OCI-LY1 (cell line): ENCODE results near the gene ASGR2.

Experiments
- EZH2 ChIP-seq: fragments of 200-600 bp; sonication (generic), shearing (Covaris generic); IDR thresholded peaks from 2 replicates; pipeline ENCODE4 v1.8.0; 2017; ENCODE audit warnings: borderline replicate concordance, mixed run types, mild to moderate bottlenecking, antibody characterized with exemption, low read length, moderate library complexity, mixed read lengths
- TF ChIP-seq, protein P1 (sequence below): fragments of 200-600 bp; sonication (generic), shearing (Covaris generic); IDR thresholded peaks from 2 replicates; pipeline ENCODE4 v1.5.1; 2017; ENCODE audit warnings: mild to moderate bottlenecking, antibody characterized with exemption, low read length, moderate library complexity, mixed read lengths

DNA sequence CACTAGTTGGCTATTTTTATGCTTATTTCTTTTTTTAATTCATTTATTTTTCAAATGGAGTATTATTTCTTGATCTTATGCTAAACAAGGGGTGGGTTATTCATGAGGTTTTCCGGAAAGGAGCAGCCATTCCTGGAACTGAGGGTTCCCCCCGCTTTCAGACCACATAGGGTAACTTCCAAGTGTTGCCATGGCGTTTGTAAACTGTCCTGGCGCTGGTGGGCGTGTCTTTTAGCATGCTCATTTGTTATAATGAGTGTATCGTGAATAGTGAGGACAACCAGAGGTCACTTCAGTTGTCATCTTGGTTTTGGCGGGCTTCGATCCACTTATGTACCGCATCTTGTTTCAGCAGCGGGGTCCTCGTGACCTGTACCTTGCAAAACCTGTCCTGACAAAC, 29.6 kb upstream of the ASGR2 start:
- TF ChIP-seq, protein P1, sequence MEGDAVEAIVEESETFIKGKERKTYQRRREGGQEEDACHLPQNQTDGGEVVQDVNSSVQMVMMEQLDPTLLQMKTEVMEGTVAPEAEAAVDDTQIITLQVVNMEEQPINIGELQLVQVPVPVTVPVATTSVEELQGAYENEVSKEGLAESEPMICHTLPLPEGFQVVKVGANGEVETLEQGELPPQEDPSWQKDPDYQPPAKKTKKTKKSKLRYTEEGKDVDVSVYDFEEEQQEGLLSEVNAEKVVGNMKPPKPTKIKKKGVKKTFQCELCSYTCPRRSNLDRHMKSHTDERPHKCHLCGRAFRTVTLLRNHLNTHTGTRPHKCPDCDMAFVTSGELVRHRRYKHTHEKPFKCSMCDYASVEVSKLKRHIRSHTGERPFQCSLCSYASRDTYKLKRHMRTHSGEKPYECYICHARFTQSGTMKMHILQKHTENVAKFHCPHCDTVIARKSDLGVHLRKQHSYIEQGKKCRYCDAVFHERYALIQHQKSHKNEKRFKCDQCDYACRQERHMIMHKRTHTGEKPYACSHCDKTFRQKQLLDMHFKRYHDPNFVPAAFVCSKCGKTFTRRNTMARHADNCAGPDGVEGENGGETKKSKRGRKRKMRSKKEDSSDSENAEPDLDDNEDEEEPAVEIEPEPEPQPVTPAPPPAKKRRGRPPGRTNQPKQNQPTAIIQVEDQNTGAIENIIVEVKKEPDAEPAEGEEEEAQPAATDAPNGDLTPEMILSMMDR, result no peak
- no peak for TF ChIP-seq EZH2
